NCI-H2196 (cell line): ENCODE measurements around the gene LENEP.
A peak's percentile ranks its signal among the peaks of the same experiment; 100 is the strongest.

Source experiments
- DNase-seq: peaks from one replicate; lab custom pipeline; 2025; ENCODE audit not compliant: unreplicated experiment; lab: John Stamatoyannopoulos, UW

Gene LENEP

DNA sequence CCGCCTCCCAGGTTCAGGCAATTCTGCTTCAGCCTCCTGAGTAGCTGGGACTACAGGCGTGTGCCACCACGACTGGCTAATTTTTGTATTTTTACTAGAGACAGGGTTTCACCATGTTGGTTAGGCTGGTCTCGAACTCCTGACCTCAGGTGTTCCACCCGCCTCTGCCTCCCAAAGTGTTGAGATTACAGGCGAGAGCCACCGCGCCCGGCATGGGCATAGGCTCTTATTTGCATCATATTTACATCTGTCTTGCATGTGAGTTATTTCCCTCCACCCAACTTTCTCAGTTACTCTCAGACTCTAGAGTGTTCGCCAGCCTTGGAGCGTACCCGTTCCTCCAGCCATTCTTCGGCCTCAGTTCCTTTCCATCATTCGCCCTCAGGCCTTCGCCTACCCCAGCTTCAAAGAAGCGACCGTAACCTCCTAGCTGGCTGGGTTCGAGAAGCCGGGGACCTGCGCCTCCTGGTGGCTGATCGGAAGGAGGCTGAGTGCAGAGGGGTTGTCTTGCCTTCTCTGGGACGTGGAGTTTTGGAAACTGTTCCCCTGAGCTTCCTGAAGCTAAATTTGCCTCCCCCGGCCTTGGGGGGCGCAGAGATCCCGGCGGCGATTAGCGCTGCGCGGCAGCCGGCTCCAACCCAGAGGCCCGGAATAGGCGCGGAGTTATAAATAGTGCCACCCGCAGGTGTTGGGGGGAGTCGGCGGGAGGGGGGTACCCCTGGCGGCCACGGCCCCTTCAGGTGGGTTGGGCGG is 5.6 kb downstream of the LENEP start:
- DNase-seq: no peak

DNA sequence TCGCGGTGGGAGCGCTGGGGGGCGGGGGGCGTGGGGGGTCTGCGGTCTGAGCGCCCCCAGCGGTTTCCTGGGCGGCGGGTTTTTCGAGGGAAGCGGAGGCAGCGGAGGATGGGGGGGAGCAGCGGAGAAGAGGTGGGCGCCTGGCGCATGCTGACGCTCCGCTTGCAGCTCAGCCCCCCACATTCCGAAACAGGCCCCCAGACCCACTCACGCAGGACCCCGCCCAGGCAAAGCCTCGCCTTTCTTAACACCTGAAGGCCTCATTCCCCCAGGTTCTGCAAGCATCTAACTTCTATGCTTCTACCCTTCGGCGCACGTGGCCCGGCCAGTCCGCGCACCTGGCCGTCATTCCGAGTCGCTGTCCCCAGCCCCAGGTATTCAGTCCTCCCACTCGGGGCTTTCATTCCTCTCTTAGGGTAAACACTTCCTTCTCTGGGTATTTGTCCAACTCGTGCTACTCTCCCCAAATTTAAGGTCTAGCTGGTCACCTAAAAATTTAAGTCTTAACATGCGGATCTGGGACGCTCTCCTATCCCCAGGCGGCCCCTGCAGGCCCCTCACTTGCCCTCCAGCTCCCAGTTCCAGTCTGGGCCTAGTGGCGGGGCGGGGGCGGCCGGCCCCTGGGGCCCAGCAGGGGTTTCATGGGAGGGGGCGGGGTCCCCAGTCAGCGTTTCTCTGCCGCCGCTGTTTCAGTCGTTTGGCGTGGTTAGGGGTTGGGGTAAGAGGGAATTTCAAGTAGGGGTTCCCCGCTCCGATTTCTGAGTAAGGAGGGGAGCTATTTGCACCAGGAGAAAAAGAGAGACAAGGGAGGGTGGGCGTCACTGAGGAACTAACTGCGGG is 6.4 kb downstream of the LENEP start:
- no peak for DNase-seq

DNA sequence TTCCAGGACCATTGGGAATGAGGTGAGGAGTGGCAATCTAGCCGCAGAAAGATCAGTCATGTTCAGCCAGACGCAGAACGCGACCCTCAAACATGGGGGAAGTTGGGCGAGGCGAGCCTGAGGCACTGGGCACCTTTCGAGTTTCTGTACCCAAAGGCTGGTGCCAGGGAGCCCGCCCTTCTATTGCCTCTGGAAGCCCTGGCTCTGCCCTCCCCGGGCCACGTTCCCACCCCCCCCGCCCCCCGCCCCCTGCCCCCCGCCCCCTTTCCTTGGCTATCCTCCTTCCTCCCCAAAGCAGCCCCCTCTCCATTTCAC is 7.0 kb downstream of the LENEP start:
- no peak for DNase-seq

DNA sequence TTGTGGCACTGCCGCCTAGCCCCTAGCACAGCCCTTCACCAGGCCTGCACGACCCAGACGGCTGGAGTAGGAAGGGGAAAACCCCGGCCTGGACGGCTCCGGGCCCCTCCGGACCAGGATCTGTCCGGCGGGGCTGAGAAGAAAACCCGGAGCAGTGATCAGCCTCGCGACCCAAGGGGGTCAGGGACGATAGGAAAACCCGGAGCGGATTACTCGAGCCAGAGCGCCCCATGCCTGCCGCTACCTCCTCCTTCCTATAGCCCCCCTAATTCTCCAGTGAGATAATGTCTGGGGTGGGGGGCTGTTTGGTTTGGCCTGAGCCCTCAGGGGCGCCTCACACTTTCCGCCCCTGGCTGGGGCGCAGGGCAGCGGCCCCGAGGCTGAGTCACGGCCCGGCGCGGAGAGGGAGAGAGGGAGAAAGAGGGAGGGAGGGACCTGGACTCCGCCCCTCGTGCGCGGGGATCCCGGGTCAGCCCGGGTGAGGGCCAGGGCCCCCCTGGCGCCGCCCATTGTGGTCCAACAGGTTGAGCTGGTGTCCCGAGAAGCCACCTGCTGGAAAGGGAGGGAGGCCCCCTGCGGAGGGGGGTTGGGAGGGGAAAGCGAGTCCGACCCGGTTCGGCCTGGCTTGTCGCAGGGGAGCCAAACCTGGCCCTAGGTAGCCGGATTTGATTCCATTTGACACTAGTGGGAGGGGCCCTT is 7.5 kb downstream of the LENEP start:
- peak; percentile 97 for DNase-seq

DNA sequence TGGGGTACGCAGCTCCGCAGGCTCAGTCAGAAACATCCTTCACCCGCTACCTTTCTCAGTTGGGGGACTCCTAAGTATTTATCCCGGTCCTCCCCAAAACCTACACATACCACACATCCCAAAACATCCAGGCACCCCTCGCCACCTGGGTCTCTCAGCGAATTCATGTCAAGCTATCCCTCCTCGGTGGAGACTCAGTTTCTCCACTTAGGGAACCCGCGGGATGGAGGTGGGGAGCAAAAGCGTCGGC is 8.0 kb downstream of the LENEP start:
- no peak for DNase-seq

DNA sequence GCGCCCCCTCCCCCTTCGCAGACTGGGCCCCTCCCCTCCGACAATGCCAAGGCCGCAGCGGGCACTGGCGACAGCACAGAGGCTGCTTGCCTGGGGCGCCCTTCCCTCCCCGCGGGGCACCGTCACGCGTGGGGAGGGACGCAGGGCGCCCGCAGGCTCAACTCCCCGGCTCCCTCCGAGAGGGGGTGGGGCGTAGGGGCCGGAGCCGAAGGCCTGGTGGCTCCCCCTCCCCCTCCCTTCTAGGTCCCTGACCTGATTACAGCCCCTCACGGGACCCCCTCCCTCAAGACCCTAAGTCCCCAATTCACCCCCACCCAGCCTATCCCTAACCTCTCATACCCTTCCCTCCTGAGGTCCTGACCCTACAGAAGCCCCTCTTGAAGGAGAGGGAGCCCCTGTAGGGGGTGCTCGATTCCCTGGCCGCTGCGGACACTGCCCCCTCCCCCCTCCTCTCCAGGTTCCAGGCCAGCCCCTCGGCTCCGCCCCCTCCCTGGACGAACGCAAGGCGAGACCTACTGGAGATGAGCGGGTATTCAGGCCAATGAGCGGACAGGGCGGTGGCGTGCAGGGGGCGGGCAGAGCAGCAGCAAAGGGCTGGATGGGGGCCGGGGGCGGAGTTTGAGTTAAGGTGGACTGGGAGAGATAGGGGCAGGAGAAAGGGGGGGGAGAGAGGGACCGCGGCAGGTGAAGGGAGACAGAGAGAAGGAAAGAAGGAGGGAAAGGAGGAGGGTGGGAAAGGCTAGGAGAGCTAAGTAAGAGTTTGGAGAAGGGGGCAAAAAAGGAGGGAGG is 8.5 kb downstream of the LENEP start:
- peak; percentile 99 for DNase-seq

DNA sequence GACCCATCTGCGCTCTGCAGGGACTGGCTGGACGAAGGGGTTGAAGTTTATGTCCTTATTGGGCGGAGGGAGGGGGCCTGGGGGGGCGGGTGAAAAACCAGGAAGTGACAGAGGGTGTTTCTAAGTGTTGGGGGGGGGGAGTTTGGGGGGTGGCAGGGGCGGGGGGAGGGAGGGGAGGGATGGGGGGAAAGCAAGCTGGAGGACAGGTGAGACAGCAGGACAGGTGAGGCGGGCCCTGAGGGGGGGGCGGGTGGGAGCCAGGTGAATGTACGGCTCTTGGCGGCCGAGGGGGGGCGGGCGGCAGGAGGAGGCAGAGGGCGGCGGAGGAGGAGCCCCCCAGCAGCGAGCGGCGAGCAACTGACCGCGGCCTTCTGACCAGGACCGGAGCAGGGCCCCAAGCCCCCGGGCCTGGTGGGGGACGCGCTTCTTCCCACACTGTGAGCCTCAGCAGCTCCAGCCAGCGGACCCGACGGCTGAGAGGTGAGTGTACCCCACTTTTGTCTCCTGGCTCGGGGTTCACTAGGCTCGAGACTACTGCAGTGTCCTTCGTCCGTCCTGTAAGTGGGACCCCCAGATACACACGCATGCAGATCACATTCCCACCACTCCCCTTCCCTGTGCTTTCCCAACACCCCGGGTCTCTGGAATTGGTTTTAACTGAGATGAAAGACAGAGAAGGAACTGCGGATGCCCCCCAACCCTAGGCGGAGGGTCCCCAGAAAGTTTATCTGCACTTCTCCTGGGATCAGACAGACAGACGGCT is 9.3 kb downstream of the LENEP start, which contains the start of gene ZBTB7B:
Gene ZBTB7B (plus strand): TSS at position 339 of the 763 bp plus-strand sequence. CDS start 11,859 bp downstream, outside the sequence.
- DNase-seq: no peak

DNA sequence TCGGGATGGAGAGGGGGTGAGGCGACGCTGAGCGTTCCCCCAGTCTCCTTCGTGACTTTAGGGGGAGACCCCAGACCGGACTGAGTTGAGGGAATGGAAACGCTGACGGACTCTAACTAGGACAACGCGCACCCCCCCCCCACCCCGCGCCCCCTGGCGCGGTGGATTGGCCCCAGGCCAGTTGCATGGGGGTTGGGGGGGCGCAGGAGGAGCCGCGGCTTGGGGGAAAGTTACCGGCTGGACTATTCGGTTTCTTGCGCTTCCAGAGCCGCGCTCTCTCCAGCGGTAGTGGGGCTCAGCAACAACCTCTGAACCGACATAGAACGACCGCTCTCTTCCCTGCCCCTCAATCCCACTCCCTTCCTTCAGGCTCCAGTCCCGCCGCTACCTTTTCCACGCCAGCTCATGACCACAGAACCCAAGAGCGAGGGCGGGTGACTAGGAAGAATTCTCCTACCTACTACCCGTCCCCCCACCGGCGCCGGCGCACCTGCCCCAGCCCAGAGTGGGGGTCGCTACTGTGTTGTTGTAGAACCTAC is 9.9 kb downstream of the LENEP start:
- peak; percentile 58 for DNase-seq

DNA sequence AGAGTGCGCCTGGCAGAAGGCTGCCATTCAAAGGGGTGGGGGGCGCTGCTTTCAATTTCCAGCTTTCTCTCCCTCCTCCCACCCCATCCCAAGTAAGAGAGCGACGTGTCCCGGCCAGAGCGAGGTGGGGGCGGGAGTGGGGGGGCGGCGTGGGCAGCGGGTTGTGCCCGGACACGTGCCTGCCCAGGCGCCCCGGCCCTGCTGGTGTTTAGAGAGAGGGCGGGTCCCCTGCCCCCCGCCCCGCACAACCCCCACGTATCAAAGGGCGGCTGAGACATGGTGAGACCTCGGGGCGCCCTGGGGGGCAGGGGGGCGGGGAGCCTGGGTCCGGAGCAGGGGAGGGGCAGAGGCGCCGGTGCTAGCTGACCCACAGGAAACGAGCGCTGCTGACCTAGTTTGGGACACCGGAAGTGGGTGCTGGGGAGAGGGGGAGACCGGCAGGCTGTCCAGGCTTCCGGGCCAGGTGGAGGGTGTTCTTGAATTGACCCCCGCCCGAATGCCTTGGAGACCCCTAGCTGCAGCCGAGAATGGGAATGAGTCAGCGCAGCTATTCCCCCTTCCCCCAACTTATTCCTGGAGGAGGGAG is 10.5 kb downstream of the LENEP start:
- peak; percentile 67 for DNase-seq

DNA sequence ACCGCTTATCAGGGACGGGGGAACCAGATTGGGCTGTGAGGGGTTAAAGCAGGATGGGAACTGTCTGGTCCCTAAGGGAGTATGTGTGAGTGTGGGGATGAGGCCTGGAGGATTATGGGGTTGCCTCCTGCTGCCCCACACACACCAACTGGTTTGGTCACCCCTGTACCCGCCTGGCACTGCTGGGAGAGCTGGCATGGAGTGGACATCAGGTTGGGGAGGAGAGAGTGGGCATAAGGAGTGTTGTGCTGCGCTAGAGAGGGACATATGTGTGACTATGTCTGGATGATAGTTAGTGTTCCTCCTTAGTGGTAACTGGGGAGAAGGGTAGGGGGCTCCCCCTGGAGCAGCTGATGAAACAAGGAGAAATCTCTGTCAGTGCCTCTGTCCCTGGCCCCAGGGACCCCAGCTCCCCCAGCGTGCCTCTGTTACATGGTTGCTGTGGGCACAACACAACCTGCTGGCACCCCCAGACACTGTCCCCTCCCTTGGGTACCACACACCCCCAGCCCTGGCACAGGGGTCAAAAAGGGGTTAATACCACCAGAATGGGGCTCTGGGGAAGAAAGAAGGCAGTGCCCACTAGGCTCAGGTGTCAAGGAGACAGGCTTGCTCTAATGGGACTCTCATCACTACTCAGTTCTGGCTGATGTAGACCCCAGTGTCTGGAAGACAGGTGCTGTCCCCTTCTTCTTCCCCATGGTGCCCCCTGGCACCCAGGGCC is 11.1 kb downstream of the LENEP start:
- DNase-seq: no peak

DNA sequence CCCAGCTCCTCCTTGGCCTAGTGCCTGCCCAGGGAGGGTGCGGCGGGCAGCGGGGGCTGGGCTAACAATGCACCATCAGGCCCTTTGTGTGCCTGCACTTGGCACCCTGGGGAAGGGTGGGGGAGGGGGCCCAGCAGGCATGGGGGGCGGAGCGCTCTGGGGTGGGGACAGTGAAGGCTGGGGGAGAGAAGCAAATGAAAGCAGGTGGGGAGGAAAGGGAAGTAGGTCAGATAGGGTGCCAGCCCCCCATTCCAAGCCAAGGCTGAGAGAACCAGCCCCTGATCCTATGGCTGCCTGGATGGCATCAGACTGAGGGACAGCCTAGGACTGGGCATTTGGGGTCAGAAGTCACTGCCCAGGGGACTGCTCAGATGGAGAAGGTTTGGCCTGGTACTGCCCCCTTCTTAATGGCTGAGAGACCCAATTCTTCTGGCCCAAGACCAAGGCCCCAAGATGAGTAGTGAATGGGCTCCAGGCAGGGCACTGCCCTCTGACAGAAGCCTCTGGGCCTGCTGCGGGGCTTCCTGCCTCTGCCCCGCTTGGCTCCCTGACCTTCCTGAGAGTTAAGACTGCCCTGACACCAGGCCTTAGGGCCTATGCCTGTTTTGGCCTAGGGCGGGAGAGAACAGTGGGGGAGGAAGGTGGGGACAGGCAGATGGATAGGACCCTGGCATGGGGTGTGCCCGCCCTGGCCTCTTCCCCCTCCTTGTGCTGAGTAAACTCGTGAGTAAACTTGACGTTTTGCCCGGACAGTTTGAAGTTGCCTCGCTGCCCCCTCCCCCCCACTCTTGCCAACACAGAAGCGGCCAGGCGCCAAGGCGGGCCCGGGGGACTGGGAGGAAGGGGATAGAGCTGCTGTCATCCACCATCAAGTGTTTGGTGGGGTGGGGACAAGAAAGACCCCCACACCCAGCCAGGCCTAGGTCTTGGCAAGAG is 12.0 kb downstream of the LENEP start:
- peak; percentile 35 for DNase-seq

DNA sequence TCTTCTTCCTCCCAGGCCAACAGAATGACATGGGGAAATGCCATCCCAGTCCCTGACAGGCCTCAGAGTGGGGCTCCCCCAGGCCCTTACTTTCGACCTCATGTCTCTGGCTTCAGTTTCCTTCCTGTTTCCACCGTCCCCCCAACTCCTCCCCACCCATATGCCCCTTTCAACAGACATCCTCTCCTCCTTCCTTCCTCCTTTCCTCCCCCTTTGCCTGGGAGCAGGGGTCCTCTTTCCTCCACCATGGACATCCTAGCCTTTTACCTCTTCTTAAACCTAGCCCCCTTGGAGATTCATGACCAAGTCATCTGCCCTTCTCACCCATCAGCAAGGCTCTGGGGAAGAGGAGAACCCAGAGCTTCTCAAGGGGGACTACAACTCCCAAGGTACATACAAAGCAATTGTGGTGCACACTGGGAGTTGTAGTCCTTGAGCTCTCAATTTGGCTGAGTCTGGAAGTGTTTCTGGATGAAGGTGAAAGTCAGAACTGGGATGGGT is 13.3 kb downstream of the LENEP start:
- DNase-seq: no peak

DNA sequence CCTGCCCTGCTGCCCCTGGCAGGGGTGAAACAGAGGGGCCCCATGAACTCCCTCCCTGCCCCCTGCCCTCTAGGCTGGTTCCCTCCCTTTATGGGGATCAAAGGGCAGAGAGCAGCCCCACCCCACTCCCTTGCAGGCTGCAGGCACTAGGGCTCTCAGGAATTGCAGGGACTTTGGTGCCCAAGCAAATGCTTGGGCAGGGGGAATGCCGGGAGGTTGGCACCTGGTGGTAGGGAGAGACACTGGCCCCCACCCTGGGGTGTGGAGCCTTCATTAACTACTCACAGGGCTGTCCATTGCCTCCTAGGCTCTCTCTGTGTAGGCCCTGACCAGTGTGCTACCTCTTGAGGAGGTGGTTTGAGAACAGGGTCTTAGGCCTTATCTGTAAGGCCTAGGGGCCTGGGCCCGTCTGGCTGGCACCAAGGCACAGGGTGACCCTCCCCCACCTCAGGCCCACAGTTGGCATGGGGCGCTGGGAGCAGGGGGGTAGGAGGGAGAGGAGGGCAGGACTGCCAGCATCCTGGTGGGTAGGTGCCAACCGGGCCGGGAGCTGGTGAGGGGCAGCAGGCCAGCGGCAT is 14.0 kb downstream of the LENEP start:
- DNase-seq: no peak

DNA sequence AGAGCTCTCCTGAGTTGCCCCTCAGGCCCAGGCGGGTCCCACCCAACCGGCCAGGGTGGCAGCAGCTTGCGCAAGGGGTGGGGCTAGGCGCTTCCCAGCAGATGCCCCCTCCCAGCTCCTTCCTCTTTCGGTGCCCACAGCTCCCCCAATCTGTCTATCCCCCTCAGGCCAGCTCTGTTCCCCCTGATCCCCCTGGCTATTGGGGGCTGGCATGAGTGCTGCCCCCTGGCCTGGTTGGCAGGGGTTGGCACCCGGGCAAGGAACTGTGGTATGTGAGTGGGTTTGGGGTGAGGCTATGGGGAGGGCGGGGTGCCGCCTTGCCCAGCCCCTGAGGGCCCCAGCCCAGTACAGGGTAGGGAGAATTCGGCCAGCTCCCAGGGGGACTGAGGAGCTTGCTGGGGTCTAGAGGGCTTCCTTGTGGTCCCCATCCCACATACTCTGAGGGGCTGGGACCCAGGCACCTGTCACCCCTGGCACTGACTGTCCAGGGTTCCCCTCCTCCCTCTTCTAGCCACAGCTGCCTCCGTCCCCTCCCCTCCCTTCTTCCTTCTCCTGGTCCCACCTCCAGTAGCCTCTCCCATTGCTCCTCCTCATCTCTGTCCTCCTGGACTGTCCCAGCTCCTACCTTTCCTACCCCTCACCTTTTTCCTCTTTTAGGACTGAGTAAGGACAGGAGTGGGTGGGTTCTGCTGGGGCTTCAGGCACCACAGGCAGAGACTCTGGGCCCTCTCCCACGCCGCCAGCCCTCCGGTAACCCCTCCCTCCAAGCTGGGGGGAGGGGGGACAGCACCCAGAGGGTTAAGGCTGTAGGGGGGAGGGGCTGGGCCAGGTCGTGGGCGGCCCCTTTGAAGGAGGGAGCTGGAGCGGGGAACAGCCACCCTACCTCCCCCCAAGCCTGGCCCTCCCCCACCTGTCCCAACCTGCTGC is 14.9 kb downstream of the LENEP start:
- no peak for DNase-seq

DNA sequence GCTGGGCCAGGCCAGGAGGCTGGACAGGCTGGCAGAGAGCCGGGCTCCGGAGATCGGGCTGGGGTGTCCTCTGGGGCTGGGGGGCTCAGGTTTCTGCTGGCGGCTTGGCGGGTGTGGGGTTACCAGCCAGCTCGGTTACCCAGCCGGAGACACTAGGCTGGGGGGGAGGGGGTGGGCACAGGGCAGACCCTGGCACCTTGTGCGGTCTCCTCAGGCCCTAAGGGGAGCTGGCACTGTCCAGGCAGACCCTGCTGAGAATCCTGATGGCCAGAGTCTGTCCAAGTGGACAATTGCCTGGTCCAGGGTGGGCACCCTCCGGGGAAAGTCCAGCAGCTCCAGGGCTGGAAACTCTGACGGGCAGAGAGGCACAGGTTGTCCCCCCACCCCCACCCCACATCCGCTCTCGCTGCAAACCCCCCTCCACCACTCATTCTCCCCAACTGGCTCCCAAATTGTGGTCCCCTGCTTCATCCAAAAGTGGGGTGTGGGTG is 15.9 kb downstream of the LENEP start:
- no peak for DNase-seq

DNA sequence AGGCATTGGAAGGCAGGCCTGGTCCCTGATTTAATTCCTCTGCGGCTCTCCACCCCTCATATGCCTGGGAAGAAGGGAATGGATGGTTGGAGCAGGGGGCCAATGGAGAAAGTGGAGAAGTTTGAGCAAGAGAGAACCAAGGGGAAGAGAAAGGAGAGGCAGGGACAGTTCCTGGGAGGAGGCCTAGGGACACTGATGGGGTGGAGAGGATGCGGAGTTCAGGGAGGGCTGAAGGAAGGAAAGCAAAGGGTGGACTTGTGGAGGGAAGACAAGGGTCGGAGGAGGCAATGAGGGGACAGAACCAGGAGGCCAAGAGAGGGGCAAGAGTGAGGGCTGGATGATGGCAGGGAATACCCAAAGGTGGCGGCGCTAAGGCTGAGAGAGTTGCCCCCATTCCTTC is 16.4 kb downstream of the LENEP start:
- DNase-seq: no peak
